DND-41 (cell line): ENCODE data around the gene MBD2.

Experiments used
- ATAC-seq: fragments of 200-7000 bp; cut with Tn5 transposase; 3 replicates; pipeline ENCODE4 v1.9.1; 2021; ENCODE audit warnings: low read depth; ENCODE audit not compliant: insufficient read depth
- DNase-seq: peaks from one replicate; pipeline ENCODE4 v3.0.0-alpha.2; 2020
- H2AFZ ChIP-seq: 2 replicates; pipeline ENCODE4 v1.6.0; 2012; ENCODE audit warnings: low read depth, low read length
- H3K27ac ChIP-seq: 2 replicates; pipeline ENCODE4 v1.5.1; 2012; ENCODE audit warnings: low read length, inconsistent platforms
- H3K27me3 ChIP-seq: fragments of 200-600 bp; sonication (generic); 2 replicates; pipeline ENCODE4 v1.6.0; 2012; ENCODE audit warnings: low read length, mild to moderate bottlenecking, inconsistent platforms; ENCODE audit not compliant: insufficient read depth, poor library complexity
- H3K36me3 ChIP-seq: 2 replicates; pipeline ENCODE4 v1.5.1; 2012; ENCODE audit warnings: low read length, inconsistent platforms; ENCODE audit not compliant: insufficient read depth
- H3K4me1 ChIP-seq: 2 replicates; pipeline ENCODE4 v1.5.1; 2012; ENCODE audit warnings: mild to moderate bottlenecking, low read length; ENCODE audit not compliant: insufficient read depth
- H3K4me2 ChIP-seq: 2 replicates; pipeline ENCODE4 v1.6.0; 2012; ENCODE audit warnings: mild to moderate bottlenecking, moderate library complexity, low read length, inconsistent platforms; ENCODE audit not compliant: insufficient read depth
- H3K4me3 ChIP-seq, 2 experiments: fragments of 200-600 bp in 1 of 2; shearing (Covaris generic) in 1 of 2; 2 replicates each; pipeline ENCODE4 v1.5.1; 2012 to 2016; ENCODE audit warnings: inconsistent platforms in 2 of 2, low read length in 2 of 2, mild to moderate bottlenecking in 2 of 2, low read depth in 1 of 2, moderate library complexity in 1 of 2
- H3K79me2 ChIP-seq: 2 replicates; pipeline ENCODE4 v1.6.0; 2012; ENCODE audit warnings: low read length, inconsistent platforms; ENCODE audit not compliant: insufficient read depth
- H3K9ac ChIP-seq: 2 replicates; pipeline ENCODE4 v1.6.0; 2012; ENCODE audit warnings: low read depth, mild to moderate bottlenecking, inconsistent platforms, low read length, moderate library complexity
- H3K9me3 ChIP-seq: 2 replicates; pipeline ENCODE4 v1.5.1; 2012; ENCODE audit warnings: low read length, moderate library complexity, mild to moderate bottlenecking, inconsistent platforms; ENCODE audit not compliant: insufficient read depth, severe bottlenecking
- H4K20me1 ChIP-seq: 2 replicates; pipeline ENCODE4 v1.6.0; 2012; ENCODE audit warnings: low read length; ENCODE audit not compliant: insufficient read depth
- EZH2 ChIP-seq: IDR thresholded peaks from 3 replicates; pipeline ENCODE4 v1.6.1; 2012; ENCODE audit warnings: borderline replicate concordance, low read depth, mild to moderate bottlenecking, moderate library complexity, low read length, inconsistent platforms; ENCODE audit not compliant: severe bottlenecking
- TF ChIP-seq, protein P1 (sequence below): IDR thresholded peaks from 2 replicates; pipeline ENCODE4 v1.5.1; 2012; ENCODE audit warnings: borderline replicate concordance, low read length, moderate library complexity, mild to moderate bottlenecking; ENCODE audit not compliant: poor library complexity, severe bottlenecking; ENCODE audit errors: extremely low read depth

MBD2 gene

GRCh38 chr18:54204883-54205282, 19.6 kb downstream of the MBD2 start:
- TF ChIP-seq, protein P1, sequence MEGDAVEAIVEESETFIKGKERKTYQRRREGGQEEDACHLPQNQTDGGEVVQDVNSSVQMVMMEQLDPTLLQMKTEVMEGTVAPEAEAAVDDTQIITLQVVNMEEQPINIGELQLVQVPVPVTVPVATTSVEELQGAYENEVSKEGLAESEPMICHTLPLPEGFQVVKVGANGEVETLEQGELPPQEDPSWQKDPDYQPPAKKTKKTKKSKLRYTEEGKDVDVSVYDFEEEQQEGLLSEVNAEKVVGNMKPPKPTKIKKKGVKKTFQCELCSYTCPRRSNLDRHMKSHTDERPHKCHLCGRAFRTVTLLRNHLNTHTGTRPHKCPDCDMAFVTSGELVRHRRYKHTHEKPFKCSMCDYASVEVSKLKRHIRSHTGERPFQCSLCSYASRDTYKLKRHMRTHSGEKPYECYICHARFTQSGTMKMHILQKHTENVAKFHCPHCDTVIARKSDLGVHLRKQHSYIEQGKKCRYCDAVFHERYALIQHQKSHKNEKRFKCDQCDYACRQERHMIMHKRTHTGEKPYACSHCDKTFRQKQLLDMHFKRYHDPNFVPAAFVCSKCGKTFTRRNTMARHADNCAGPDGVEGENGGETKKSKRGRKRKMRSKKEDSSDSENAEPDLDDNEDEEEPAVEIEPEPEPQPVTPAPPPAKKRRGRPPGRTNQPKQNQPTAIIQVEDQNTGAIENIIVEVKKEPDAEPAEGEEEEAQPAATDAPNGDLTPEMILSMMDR: no peak
- TF ChIP-seq EZH2: no peak
- DNase-seq: no peak
- Histone ChIP-seq H3K79me2 (peaks cover 72% of the 10 kb centered on the region), H4K20me1 (peaks cover 58% of the 10 kb centered on the region; the same call in 1 of the 2 replicates), H3K4me1 (peaks cover 14% of the 10 kb centered on the region), H3K4me2 (no peak overlapping the region), H3K9ac (no peak overlapping the region), H2AFZ (no peak overlapping the region), H3K4me3 (no peak overlapping the region), H3K36me3 (peaks cover 39% of the 10 kb centered on the region), H3K9me3 (no peaks in the 10 kb centered on the region), H3K27ac (no peak overlapping the region), H3K27me3 (no peaks in the 10 kb centered on the region)
- ATAC-seq: no peak

GRCh38 chr18:54203914-54204313, 20.6 kb downstream of the MBD2 start:
- no peak overlapping the region for H2AFZ ChIP-seq
- H3K4me1 ChIP-seq: peaks cover 11% of the 10 kb centered on the region
- H3K27ac ChIP-seq: no peak overlapping the region
- no peak overlapping the region for H3K4me3 ChIP-seq
- H3K9me3 ChIP-seq: no peaks in the 10 kb centered on the region
- H3K4me2 ChIP-seq: no peak overlapping the region
- no peak for TF ChIP-seq EZH2
- TF ChIP-seq, protein P1: no peak
- no peaks in the 10 kb centered on the region for H3K27me3 ChIP-seq
- no peak for DNase-seq
- ATAC-seq: no peak
- H3K79me2 ChIP-seq: peaks cover 66% of the 10 kb centered on the region
- H4K20me1 ChIP-seq: peaks cover 50% of the 10 kb centered on the region; the same call in 1 of the 2 replicates
- H3K36me3 ChIP-seq: peaks cover 43% of the 10 kb centered on the region
- no peak overlapping the region for H3K9ac ChIP-seq

- H3K9me3 ChIP-seq: no peaks in the 10 kb centered on the region
- H4K20me1 ChIP-seq: peaks cover 44% of the 10 kb centered on the region; the same call in 1 of the 2 replicates
- peaks cover 53% of the 10 kb centered on the region for H3K36me3 ChIP-seq
- TF ChIP-seq, protein P1: no peak
- TF ChIP-seq EZH2: no peak
- no peak for DNase-seq
- no peak overlapping the region for H2AFZ ChIP-seq
- no peaks in the 10 kb centered on the region for H3K27me3 ChIP-seq
- H3K9ac ChIP-seq: no peak overlapping the region
- H3K4me3 ChIP-seq: no peak overlapping the region
- H3K79me2 ChIP-seq: peaks cover 66% of the 10 kb centered on the region
- no peak overlapping the region for H3K27ac ChIP-seq
- no peak overlapping the region for H3K4me2 ChIP-seq
- no peak for ATAC-seq
- H3K4me1 ChIP-seq: peaks cover 11% of the 10 kb centered on the region
These were observed 21.6 kb downstream of the MBD2 start for GRCh38 chr18:54202851-54203250.
